Fibroblast of lung (primary cell): ENCODE results near the gene TSACC. TPM values are rescaled to one million over a fixed set of nuclear protein-coding genes. Genes with fewer than 3 reads are reported as not detected.
"Not testable (repeated sequence)": the region's sequence is repeated elsewhere in the genome, so short reads cannot be mapped to it uniquely, and the experiment has no call there.

Source experiments
- DNase-seq, 2 donors: peaks; one replicate each; pipeline versions ENCODE4 v3.0.0 to v3.0.0-alpha.2; 2010; ENCODE audit warnings: low read depth in 2 of 2
- H2AFZ ChIP-seq: 2 replicates; pipeline ENCODE4 v1.5.1; 2012; ENCODE audit warnings: low read length, control low read depth, inconsistent platforms
- H3K27ac ChIP-seq: 2 replicates; pipeline ENCODE4 v1.5.1; 2011; ENCODE audit warnings: low read length, control low read depth; ENCODE audit not compliant: insufficient read depth
- H3K27me3 ChIP-seq: 2 replicates; pipeline ENCODE4 v1.5.1; 2011; ENCODE audit warnings: mild to moderate bottlenecking, low read length; ENCODE audit not compliant: control insufficient read depth, insufficient read depth
- H3K36me3 ChIP-seq: 2 replicates; pipeline ENCODE4 v1.5.1; 2011; ENCODE audit warnings: low read length; ENCODE audit not compliant: control insufficient read depth, insufficient read depth
- H3K4me1 ChIP-seq: 2 replicates; pipeline ENCODE4 v1.5.1; 2011; ENCODE audit warnings: low read length; ENCODE audit not compliant: control insufficient read depth, insufficient read depth; ENCODE audit errors: extremely low read depth
- H3K4me2 ChIP-seq: 2 replicates; pipeline ENCODE4 v1.5.1; 2011; ENCODE audit warnings: low read length, control low read depth; ENCODE audit not compliant: insufficient read depth; ENCODE audit errors: extremely low read depth
- H3K4me3 ChIP-seq, 4 experiments: fragments of 200-600 bp in 1 of 4; sonication (generic) in 1 of 4; replicated peaks in 1 of 4; 2 replicates each; pipeline ENCODE4 v1.5.1; 2011 to 2016; ENCODE audit warnings: low read length in 4 of 4, low read depth in 3 of 4, mild to moderate bottlenecking in 3 of 4, control low read depth in 2 of 4, inconsistent platforms in 1 of 4, mixed read lengths in 1 of 4; ENCODE audit not compliant: insufficient read depth in 1 of 4; ENCODE audit errors: control extremely low read depth in 1 of 4
- H3K79me2 ChIP-seq: 2 replicates; pipeline ENCODE4 v1.5.1; 2012; ENCODE audit warnings: mild to moderate bottlenecking, low read length, inconsistent platforms; ENCODE audit not compliant: control insufficient read depth, insufficient read depth
- H3K9ac ChIP-seq: 2 replicates; pipeline ENCODE4 v1.5.1; 2011; ENCODE audit warnings: mild to moderate bottlenecking, low read length, control low read depth; ENCODE audit not compliant: insufficient read depth
- H3K9me3 ChIP-seq: 2 replicates; pipeline ENCODE4 v1.5.1; 2012; ENCODE audit warnings: low read depth, low read length; ENCODE audit not compliant: control insufficient read depth, insufficient read depth
- H4K20me1 ChIP-seq: 2 replicates; pipeline ENCODE4 v1.5.1; 2011; ENCODE audit warnings: low read length; ENCODE audit not compliant: control insufficient read depth, insufficient read depth; ENCODE audit errors: extremely low read depth
- CTCF ChIP-seq, 2 donors: IDR thresholded peaks in 1 of 2; conservative IDR thresholded peaks in 1 of 2; 1 replicate in 1 of 2; 2 replicates in 1 of 2; pipeline ENCODE4 v1.5.1; 2011 to 2012; ENCODE audit warnings: low read length in 2 of 2, control low read depth in 1 of 2, inconsistent platforms in 1 of 2, low read depth in 1 of 2, mild to moderate bottlenecking in 1 of 2
- EZH2 ChIP-seq: IDR thresholded peaks from 2 replicates; pipeline ENCODE4 v1.5.1; 2012; ENCODE audit warnings: low read length, control low read depth, mild to moderate bottlenecking; ENCODE audit errors: missing control alignments
- polyA plus RNA-seq, 2 donors: library from polyadenylated mRNA; depleted of rRNA in 1 of 2; stranded (reverse) in 1 of 2; unstranded in 1 of 2; fragments of >200 nt; gene quantifications; 2 replicates each; pipeline ENCODE4 v1.2.1, GENCODE V29; 2011 to 2012; ENCODE audit warnings: missing spikeins in 1 of 2
- total RNA-seq: library from RNA; depleted of rRNA; stranded (reverse); fragments of >200 nt; gene quantifications from 2 replicates; pipeline ENCODE4 v1.2.1, GENCODE V29; 2014

TSACC gene
- total and polyA plus RNA-seq, 2 donors (not counting 1 experiment from before 2014, with no cell fraction given), result 0.50 to 0.54 TPM

- H3K4me3 ChIP-seq, result no peak overlapping the region
- peak; percentile 43 to 61 for TF ChIP-seq CTCF (conservative IDR thresholded peaks at IDR 0.05 in 1 of 2, IDR thresholded peaks at IDR 0.05 in 1 of 2; ENCODE audit: low read depth in 1 of 2, low read length in 2 of 2)
- TF ChIP-seq EZH2, result no peak
- DNase-seq, result peak; percentile 12 to 58
Observed at GRCh38 chr1:156319664-156320063, 18.7 kb upstream of the TSACC start.

GRCh38 chr1:156320560-156320959 is 17.8 kb upstream of the TSACC start:
- no peak for DNase-seq
- Histone ChIP-seq H3K27me3 (no peaks in the 10 kb centered on the region), H2AFZ (no peak overlapping the region), H3K79me2 (no peaks in the 10 kb centered on the region), H3K27ac (no peak overlapping the region), H3K4me1 (no peaks in the 10 kb centered on the region), H4K20me1 (no peaks in the 10 kb centered on the region), H3K9ac (no peak overlapping the region), H3K4me3 (no peak overlapping the region), H3K4me2 (no peak overlapping the region), H3K9me3 (no peaks in the 10 kb centered on the region), H3K36me3 (peaks cover 23% of the 10 kb centered on the region)
- TF ChIP-seq EZH2, result no peak
- TF ChIP-seq CTCF (conservative IDR thresholded peaks at IDR 0.05 in 1 of 2, IDR thresholded peaks at IDR 0.05 in 1 of 2; ENCODE audit: low read depth in 1 of 2, low read length in 2 of 2), result no peak

More at GRCh38 chr1:156319664-156320063, 18.7 kb upstream of the TSACC start:
- Histone ChIP-seq H3K27ac (no peak overlapping the region), H3K36me3 (peaks cover 25% of the 10 kb centered on the region), H3K4me1 (no peaks in the 10 kb centered on the region), H3K9ac (no peak overlapping the region), H3K27me3 (no peaks in the 10 kb centered on the region), H3K4me2 (no peak overlapping the region), H3K9me3 (no peaks in the 10 kb centered on the region), H3K79me2 (no peaks in the 10 kb centered on the region), H4K20me1 (no peaks in the 10 kb centered on the region), H2AFZ (no peak overlapping the region)

GRCh38 chr1:156323179-156323578 is 15.1 kb upstream of the TSACC start:
- H3K4me3 ChIP-seq, H3K9ac ChIP-seq, H3K27me3 ChIP-seq, H3K4me2 ChIP-seq, H3K4me1 ChIP-seq, H3K9me3 ChIP-seq, H2AFZ ChIP-seq, H3K79me2 ChIP-seq, H4K20me1 ChIP-seq: not testable (repeated sequence)
- H3K36me3 ChIP-seq, result peaks cover 19% of the 10 kb centered on the region
- peak; percentile 50 to 75 for DNase-seq
- peak overlapping the region; percentile 20 for H3K27ac ChIP-seq
